Kidney epithelial cell (primary cell): Measurements from ENCODE around the gene SEZ6L2. TPM values are rescaled to one million over a fixed set of nuclear protein-coding genes. Genes with fewer than 3 reads are reported as not detected.
A peak's percentile ranks its signal among the peaks of the same experiment; 100 is the strongest.
"Not testable (repeated sequence)": the region's sequence is repeated elsewhere in the genome, so short reads cannot be mapped to it uniquely, and the experiment has no call there.

Experiments
- DNase-seq: peaks from one replicate; pipeline ENCODE4 v3.0.0-alpha.2; 2010; ENCODE audit warnings: low read depth
- H3K27me3 ChIP-seq: 2 replicates; pipeline ENCODE4 v1.6.0; 2011; ENCODE audit warnings: low read length; ENCODE audit not compliant: control insufficient read depth, insufficient read depth
- H3K36me3 ChIP-seq: 2 replicates; pipeline ENCODE4 v1.5.1; 2011; ENCODE audit warnings: low read length; ENCODE audit not compliant: control insufficient read depth, insufficient read depth
- H3K4me3 ChIP-seq: 2 replicates; pipeline ENCODE4 v1.5.1; 2011; ENCODE audit warnings: low read depth, mild to moderate bottlenecking, control low read depth, low read length
- total RNA-seq: library from RNA; depleted of rRNA; stranded (reverse); fragments of >200 nt; gene quantifications from 2 replicates; pipeline ENCODE4 v1.2.3, GENCODE V29; 2015
- TF ChIP-seq, protein P1 (sequence below): IDR thresholded peaks from 2 replicates; pipeline ENCODE4 v1.5.1; 2011; ENCODE audit warnings: mild to moderate bottlenecking, moderate library complexity, low read length, control low read depth, inconsistent platforms; ENCODE audit not compliant: insufficient read depth, poor library complexity, severe bottlenecking

Gene SEZ6L2
- 26.2 and 30.4 TPM in 2 replicates for total RNA-seq

- peaks cover 10% of the 10 kb centered on the region for H3K27me3 ChIP-seq
Measured at GRCh38 chr16:29899516-29900101, at the start of gene SEZ6L2. Gene SEZ6L2 (minus strand): TSS chr16:29899550. CDS start chr16:29899019, 531 bp downstream.

DNA sequence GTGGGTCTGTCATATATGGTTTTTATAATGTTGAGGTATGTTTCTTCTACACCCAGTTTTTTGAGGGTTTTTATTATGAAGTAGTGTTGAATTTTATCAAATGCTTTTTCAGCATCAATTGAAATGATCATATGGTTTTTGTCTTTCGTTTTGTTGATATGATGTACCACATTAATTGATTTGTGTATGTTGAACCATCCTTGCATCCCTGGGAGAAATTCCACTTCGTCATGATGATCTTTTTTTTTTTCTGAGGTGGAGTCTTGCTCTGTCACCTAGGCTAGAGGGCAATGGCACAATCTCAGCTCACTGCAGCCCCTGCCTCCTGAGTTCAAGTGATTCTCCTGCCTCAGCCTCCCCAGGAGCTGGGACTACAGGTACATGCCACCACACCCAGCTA lies 48.5 kb upstream of the SEZ6L2 start:
- Histone ChIP-seq H3K27me3 (no peaks in the 10 kb centered on the region), H3K4me3 (no peak overlapping the region), H3K36me3 (no peaks in the 10 kb centered on the region)
- no peak for DNase-seq
- TF ChIP-seq, protein P1, sequence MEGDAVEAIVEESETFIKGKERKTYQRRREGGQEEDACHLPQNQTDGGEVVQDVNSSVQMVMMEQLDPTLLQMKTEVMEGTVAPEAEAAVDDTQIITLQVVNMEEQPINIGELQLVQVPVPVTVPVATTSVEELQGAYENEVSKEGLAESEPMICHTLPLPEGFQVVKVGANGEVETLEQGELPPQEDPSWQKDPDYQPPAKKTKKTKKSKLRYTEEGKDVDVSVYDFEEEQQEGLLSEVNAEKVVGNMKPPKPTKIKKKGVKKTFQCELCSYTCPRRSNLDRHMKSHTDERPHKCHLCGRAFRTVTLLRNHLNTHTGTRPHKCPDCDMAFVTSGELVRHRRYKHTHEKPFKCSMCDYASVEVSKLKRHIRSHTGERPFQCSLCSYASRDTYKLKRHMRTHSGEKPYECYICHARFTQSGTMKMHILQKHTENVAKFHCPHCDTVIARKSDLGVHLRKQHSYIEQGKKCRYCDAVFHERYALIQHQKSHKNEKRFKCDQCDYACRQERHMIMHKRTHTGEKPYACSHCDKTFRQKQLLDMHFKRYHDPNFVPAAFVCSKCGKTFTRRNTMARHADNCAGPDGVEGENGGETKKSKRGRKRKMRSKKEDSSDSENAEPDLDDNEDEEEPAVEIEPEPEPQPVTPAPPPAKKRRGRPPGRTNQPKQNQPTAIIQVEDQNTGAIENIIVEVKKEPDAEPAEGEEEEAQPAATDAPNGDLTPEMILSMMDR, result no peak

More at GRCh38 chr16:29899516-29900101, at the start of gene SEZ6L2:
- TF ChIP-seq, protein P1, result peak; percentile 55
- H3K36me3 ChIP-seq, result no peaks in the 10 kb centered on the region
- peak within 1 kb of the TSS; percentile 61 for H3K4me3 ChIP-seq
- peak; percentile 85 for DNase-seq

DNA sequence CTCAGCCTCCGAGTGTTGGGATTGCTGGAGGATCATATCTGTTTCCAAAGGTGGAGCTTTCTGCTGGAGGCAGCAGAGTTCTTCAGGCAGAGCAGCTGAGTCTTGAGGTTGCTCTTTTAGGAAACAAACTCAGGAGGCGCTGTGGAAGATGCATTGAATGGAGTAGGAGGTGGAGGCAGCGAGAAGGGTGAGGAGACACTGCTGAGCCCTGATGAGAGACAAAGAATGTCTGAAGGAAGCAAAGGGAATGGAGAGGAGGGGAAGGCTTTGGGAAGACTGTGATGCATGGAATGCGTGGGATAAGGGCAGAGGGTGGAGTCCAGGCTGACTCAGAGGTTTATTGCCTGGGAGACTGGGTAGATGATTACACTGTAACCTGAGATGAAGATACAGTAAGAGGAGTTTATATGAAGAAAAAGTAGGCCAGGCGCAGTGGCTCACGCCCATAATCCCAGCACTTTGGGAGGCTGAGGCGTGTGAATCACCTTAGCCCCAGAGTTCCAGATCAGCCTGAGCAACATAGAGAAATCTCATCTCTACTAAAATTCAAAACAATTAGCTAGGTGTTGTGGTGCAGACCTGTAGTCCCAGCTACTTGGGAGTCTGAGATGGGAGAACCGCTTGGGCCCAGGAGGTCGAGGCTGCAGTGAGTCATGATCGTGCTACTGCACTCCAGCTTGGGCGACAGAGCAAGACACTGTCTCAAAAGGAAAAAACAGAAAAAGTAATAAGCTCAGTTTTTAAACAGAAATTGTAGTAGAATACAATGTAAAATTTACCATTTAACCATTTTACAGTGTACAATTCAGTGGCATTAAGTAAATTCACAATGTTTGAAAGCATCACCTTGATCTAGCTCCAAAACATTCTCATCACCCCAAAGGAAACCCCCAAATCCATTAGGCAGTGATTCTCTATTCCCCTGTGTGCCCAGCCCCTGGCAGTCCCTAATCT lies 44.8 kb upstream of the SEZ6L2 start:
- peak; percentile 98 for DNase-seq
- TF ChIP-seq, protein P1, result peak; percentile 66
- Histone ChIP-seq H3K36me3 (no peaks in the 10 kb centered on the region), H3K27me3 (no peaks in the 10 kb centered on the region), H3K4me3 (no peak overlapping the region)

DNA sequence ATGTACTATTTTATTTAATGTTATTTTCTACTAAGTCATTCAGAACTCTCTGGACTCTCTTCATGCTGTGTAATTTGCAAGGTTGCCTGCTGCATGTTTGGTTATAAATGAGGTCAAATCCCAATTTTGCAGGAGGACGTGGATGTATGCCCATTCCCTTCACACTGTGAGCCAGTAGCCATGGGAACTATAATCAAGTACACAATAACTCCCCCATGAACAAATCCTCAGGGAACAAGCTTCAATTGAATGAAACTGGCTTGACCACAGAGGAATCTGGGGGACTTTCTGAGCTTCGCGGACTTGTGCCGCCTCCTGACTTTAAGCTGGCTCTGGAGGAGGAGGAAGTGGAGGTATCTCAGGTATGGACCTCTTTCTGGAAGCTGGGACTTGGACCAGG lies 41.3 kb upstream of the SEZ6L2 start:
- DNase-seq, result no peak
- no peak overlapping the region for H3K4me3 ChIP-seq
- H3K36me3 ChIP-seq, result no peaks in the 10 kb centered on the region
- TF ChIP-seq, protein P1, result no peak
- H3K27me3 ChIP-seq, result no peaks in the 10 kb centered on the region

GRCh38 chr16:29931750-29932149 lies 32.4 kb upstream of the SEZ6L2 start:
- H3K27me3 ChIP-seq, H3K4me3 ChIP-seq, DNase-seq, H3K36me3 ChIP-seq: not testable (repeated sequence)

DNA sequence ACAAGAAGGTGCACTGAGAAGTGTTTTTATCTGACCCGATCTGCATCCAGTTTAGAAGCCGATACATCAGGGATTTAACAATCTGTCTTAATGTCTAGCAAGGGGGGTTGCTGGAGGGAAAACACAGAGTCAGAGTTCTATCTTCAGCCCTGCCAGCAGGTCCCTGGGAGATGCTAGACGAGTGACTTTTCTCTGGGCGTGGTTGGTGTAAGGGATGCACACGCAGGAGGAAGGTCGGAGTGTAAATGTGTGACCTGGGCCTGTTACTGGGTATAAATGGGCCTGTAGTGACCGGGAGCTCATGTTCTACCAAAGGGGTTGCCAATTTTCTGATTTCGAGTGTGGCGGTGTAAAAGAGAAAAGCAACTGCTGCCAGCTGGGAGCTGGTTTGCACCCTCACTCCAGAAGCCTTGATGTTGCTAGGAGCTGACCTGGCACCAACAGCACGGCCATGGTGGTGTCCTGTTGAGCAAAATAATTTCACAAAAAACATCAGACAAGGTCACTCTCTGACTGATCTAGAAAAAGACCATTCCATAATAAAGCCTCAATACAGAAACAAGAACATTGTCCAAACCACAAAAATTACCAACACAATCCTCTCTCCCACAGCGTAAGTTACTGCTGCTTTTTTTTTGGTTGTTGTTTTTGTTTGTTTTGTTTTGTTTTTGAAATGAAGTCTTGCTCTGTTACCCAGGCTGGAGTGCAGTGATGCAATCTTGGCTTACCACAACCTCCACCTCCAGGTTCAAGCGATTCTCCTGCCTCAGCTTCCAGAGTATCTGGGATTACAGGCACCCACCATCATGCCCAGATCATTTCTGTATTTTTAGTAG lies 27.9 kb upstream of the SEZ6L2 start:
- Histone ChIP-seq H3K4me3 (peak overlapping the region; percentile 90), H3K36me3 (no peaks in the 10 kb centered on the region), H3K27me3 (no peaks in the 10 kb centered on the region)
- TF ChIP-seq, protein P1, result no peak
- DNase-seq, result no peak
